ELF-1 (cell line): ENCODE results near the gene FLOT1.
A peak's percentile ranks its signal among the peaks of the same experiment; 100 is the strongest.
"Not testable (repeated sequence)": the region's sequence is repeated elsewhere in the genome, so short reads cannot be mapped to it uniquely, and the experiment has no call there.

Source experiments
- DNase-seq: peaks from one replicate; pipeline ENCODE4 v3.0.0-alpha.2; 2016; ENCODE audit warnings: low read depth, low spot score

FLOT1 gene

GRCh38 chr6:30723159-30723842 is 19.2 kb downstream of the FLOT1 start:
- DNase-seq: not testable (repeated sequence)

GRCh38 chr6:30722280-30723112 is 20.0 kb downstream of the FLOT1 start:
- peak; percentile 93 for DNase-seq

GRCh38 chr6:30722025-30722279 is 20.5 kb downstream of the FLOT1 start:
- not testable (repeated sequence) for DNase-seq

- peak; percentile 85 for DNase-seq
Measured at GRCh38 chr6:30721198-30722024, 21.1 kb downstream of the FLOT1 start.

GRCh38 chr6:30720738-30721197 is 21.7 kb downstream of the FLOT1 start:
- DNase-seq: peak; percentile 76

GRCh38 chr6:30719791-30720737 is 22.4 kb downstream of the FLOT1 start, which contains the start of gene TUBB:
Gene TUBB (plus strand): TSS chr6:30720352. CDS start chr6:30720507, 155 bp downstream.
- DNase-seq: peak; percentile 98

GRCh38 chr6:30719356-30719755 is 23.1 kb downstream of the FLOT1 start:
- peak; percentile 47 for DNase-seq

GRCh38 chr6:30717845-30718720 is 24.4 kb downstream of the FLOT1 start:
- DNase-seq: not testable (repeated sequence)

- DNase-seq: peak; percentile 100
Measured at GRCh38 chr6:30717129-30717844, 25.2 kb downstream of the FLOT1 start, which contains the start of gene MDC1. Gene MDC1 (minus strand): TSS chr6:30717281. CDS start chr6:30715175, 2,106 bp downstream.

GRCh38 chr6:30716879-30717128 is 25.7 kb downstream of the FLOT1 start:
- DNase-seq: no peak

GRCh38 chr6:30714263-30714662 is 28.2 kb downstream of the FLOT1 start:
- DNase-seq: no peak

GRCh38 chr6:30712441-30712945 is 30.0 kb downstream of the FLOT1 start:
- no peak for DNase-seq

GRCh38 chr6:30711758-30712380 is 30.6 kb downstream of the FLOT1 start:
- no peak for DNase-seq

- DNase-seq: no peak
Measured at GRCh38 chr6:30709101-30709868, 33.2 kb downstream of the FLOT1 start.

GRCh38 chr6:30707281-30707850 is 35.1 kb downstream of the FLOT1 start:
- DNase-seq: no peak

- no peak for DNase-seq
Measured at GRCh38 chr6:30705620-30706019, 36.9 kb downstream of the FLOT1 start.

GRCh38 chr6:30703821-30704220 is 38.7 kb downstream of the FLOT1 start:
- peak; percentile 30 for DNase-seq

- no peak for DNase-seq
Measured at GRCh38 chr6:30703011-30703410, 39.5 kb downstream of the FLOT1 start.
